Breast epithelium (tissue), 4 donors: ENCODE data around the gene CLN3. TPM values are rescaled to one million over a fixed set of nuclear protein-coding genes. Genes with fewer than 3 reads are reported as not detected.
"Not testable (repeated sequence)": the region's sequence is repeated elsewhere in the genome, so short reads cannot be mapped to it uniquely, and the experiment has no call there.

ENCODE experiments used
- DNase-seq, 2 donors: peaks; one replicate each; pipeline ENCODE4 v3.0.0-alpha.2; 2019; ENCODE audit warnings: low spot score in 2 of 2
- H3K27ac ChIP-seq, 2 donors: fragments of 200-600 bp; sonication (generic) in 1 of 2; one replicate each; pipeline ENCODE4 v1.5.1; 2016 to 2019; ENCODE audit warnings: mild to moderate bottlenecking in 1 of 2
- H3K27me3 ChIP-seq, 2 donors: fragments of 200-600 bp; sonication (generic) in 1 of 2; one replicate each; pipeline versions ENCODE4 v1.5.1 to v1.6.0; 2017 to 2019; ENCODE audit warnings: control low read depth in 1 of 2, mild to moderate bottlenecking in 1 of 2
- H3K36me3 ChIP-seq: fragments of 200-600 bp; one replicate; pipeline ENCODE4 v1.5.1; 2019
- H3K4me1 ChIP-seq, 2 donors: fragments of 200-600 bp; sonication (generic); one replicate each; pipeline ENCODE4 v1.5.1; 2016 to 2019; ENCODE audit warnings: control low read depth in 1 of 2
- H3K4me3 ChIP-seq, 3 donors: fragments of 200-600 bp; sonication (generic); 1 replicate in 2 of 3; 2 replicates in 1 of 3; pipeline ENCODE4 v1.5.1; 2016 to 2019; ENCODE audit warnings: mild to moderate bottlenecking in 3 of 3, moderate library complexity in 2 of 3
- H3K9me3 ChIP-seq, 2 donors: fragments of 200-600 bp; sonication (generic) in 1 of 2; one replicate each; pipeline ENCODE4 v1.5.1; 2016 to 2019; ENCODE audit warnings: control low read depth in 1 of 2
- POLR2A ChIP-seq: fragments of 450-650 bp; IDR thresholded peaks from one replicate; pipeline ENCODE4 v1.6.1; 2016; ENCODE audit warnings: antibody characterized with exemption, mild to moderate bottlenecking, moderate library complexity
- POLR2AphosphoS5 ChIP-seq, 3 donors: sonication (generic); formaldehyde crosslinking; IDR thresholded peaks; one replicate each; pipeline ENCODE4 v1.6.1; 2017; ENCODE audit warnings: antibody characterized with exemption in 3 of 3
- intact Hi-C: fragments of 100-400 bp; cut with DNase I; formaldehyde crosslinking; loops from one replicate; pipeline ENCODE4 v1.15.1; 2023; ENCODE audit warnings: low total_unique reads
- total RNA-seq, 3 donors: library from RNA; depleted of rRNA; stranded (reverse); fragments of >200 nt; gene quantifications; one replicate each; pipeline ENCODE4 v1.1.0, GENCODE V29; 2016
- TF ChIP-seq, protein P1 (sequence below), 3 donors: fragments of 450-650 bp; IDR thresholded peaks; one replicate each; pipeline ENCODE4 v1.5.1; 2016 to 2017; ENCODE audit warnings: antibody characterized with exemption in 3 of 3, mild to moderate bottlenecking in 3 of 3, moderate library complexity in 3 of 3

Gene CLN3
- total RNA-seq, 3 donors from 2014 or later, result 25.1 to 39.1 (median 38.7) TPM

DNA sequence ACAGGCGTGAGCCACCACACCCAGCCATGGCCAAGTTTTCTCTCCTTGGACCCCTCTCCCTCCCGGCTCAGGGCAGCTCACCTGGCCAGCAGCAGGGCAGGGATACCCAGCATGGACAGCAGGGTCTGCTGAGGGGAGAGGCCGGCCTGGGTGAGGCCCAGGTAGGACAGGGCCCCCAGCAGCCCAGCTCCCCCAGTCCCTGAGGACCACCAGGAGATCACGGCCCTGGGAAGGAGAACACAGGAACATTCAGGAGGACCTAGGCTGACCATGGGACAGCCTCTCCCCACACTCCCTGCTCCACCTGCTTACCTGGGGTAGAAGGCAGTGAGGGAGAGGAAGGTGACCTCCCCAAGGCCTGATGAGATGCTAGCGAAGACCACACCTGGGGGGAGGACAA is 5.6 kb downstream of the CLN3 start:
- Histone ChIP-seq H3K27ac (no peak overlapping the region), H3K9me3 (no peaks in the 10 kb centered on the region), H3K27me3 (no peaks in the 10 kb centered on the region), H3K4me1 (no peaks in the 10 kb centered on the region), H3K36me3 (no peaks in the 10 kb centered on the region), H3K4me3 (no peak overlapping the region)
- no peak for DNase-seq
- TF ChIP-seq POLR2AphosphoS5 (IDR thresholded peaks at IDR 0.05), result no peak
- intact Hi-C loops, result loop anchor here (10.0 kb wide), 1 partner anchor 139 kb away; no protein-coding TSS in a partner anchor

DNA sequence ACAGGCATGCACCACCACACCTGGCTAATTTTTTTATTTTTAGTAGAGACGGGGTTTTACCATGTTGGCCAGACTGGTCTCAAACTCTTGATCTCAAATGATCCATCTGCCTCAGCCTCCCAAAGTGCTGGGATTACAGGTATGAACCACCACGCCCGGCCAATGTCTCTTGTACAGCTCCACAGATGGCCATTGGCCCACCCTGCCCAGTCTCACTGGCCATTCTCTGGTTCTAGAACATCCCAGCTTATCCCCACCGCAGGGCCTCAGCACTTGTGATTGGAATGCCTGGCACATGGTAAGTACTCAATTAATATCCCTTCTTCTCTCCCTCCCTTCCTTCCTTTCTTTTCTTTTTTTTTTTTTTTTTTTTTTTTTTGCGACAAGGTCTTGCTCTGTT is 8.5 kb downstream of the CLN3 start:
- H3K4me1 ChIP-seq, DNase-seq, H3K36me3 ChIP-seq, H3K27ac ChIP-seq, H3K4me3 ChIP-seq, H3K9me3 ChIP-seq, H3K27me3 ChIP-seq: not testable (repeated sequence)
- intact Hi-C loops, result loop anchor here (10.0 kb wide), 1 partner anchor 141 kb away; no protein-coding TSS in a partner anchor

DNA sequence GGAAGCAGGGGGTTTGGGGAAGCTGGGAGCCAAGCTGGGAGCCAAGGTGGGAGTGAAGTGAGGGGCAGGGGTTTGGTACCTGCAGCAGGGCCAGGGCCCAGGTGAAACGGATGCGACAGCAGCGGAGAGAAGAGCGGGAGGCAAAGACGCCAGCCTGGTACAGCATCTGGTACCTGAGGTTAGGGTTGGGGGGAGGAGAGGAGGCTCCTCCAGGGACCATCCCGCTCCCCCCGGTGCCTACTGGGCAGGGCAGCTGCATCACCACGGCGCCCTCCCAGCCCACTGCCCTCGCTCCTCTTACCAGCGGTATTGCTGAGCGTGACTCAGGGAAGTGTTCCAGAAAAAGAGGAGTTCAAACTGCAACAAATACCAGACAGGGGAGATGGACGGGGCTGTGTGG is 9.8 kb downstream of the CLN3 start:
- no peak overlapping the region for H3K27ac ChIP-seq
- DNase-seq, result no peak
- no peak overlapping the region for H3K4me3 ChIP-seq
- TF ChIP-seq POLR2AphosphoS5 (IDR thresholded peaks at IDR 0.05) (no peak), POLR2A (no peak)
- TF ChIP-seq, protein P1, sequence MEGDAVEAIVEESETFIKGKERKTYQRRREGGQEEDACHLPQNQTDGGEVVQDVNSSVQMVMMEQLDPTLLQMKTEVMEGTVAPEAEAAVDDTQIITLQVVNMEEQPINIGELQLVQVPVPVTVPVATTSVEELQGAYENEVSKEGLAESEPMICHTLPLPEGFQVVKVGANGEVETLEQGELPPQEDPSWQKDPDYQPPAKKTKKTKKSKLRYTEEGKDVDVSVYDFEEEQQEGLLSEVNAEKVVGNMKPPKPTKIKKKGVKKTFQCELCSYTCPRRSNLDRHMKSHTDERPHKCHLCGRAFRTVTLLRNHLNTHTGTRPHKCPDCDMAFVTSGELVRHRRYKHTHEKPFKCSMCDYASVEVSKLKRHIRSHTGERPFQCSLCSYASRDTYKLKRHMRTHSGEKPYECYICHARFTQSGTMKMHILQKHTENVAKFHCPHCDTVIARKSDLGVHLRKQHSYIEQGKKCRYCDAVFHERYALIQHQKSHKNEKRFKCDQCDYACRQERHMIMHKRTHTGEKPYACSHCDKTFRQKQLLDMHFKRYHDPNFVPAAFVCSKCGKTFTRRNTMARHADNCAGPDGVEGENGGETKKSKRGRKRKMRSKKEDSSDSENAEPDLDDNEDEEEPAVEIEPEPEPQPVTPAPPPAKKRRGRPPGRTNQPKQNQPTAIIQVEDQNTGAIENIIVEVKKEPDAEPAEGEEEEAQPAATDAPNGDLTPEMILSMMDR (IDR thresholded peaks at IDR 0.05), result no peak
- H3K9me3 ChIP-seq, result no peaks in the 10 kb centered on the region
- intact Hi-C loops, result loop anchor here (10.0 kb wide), 1 partner anchor 143 kb away; no protein-coding TSS in a partner anchor
- H3K36me3 ChIP-seq, result no peaks in the 10 kb centered on the region
- H3K27me3 ChIP-seq, result no peaks in the 10 kb centered on the region
- H3K4me1 ChIP-seq, result no peaks in the 10 kb centered on the region

DNA sequence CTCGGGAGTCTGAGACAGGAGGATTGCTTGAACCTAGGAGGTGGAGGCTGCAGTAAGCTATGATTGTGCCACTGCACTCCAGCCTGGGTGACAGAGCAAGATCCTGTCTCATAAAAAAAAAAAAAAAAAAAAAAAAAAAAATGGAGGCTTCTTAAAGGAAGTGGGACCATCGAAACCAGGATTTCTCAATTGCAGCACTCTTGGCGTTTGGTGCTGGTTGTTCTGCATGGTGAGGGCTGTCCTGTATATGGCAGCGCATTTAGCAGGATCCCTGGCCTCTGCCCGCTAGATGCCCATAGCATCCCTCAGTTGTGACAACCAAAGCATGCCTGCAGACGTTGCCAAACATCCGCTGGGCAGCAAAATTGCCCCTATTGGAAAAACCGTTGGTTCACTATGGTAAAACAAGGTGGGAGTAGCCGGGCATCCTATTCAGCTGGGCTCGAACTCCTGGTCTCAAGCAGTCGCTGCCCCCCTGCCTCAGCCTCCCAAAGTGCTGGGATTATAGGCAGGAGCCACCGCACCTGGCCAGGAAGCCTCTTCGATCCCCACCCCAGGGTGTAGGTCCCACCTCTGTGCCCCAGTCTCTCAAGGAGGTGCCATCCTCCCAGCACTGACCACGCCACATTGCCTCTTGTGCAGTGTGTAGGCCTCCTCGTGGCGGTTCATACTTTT is 13.2 kb downstream of the CLN3 start:
- Histone ChIP-seq H3K4me1 (no peaks in the 10 kb centered on the region), H3K36me3 (no peaks in the 10 kb centered on the region), H3K27ac (no peak overlapping the region), H3K4me3 (no peak overlapping the region), H3K9me3 (no peaks in the 10 kb centered on the region), H3K27me3 (no peaks in the 10 kb centered on the region)
- DNase-seq, result no peak
- TF ChIP-seq POLR2AphosphoS5 (IDR thresholded peaks at IDR 0.05), result no peak
- TF ChIP-seq, protein P1 (IDR thresholded peaks at IDR 0.05), result no peak
- no peak for TF ChIP-seq POLR2A
- intact Hi-C loops, result no loop called here

DNA sequence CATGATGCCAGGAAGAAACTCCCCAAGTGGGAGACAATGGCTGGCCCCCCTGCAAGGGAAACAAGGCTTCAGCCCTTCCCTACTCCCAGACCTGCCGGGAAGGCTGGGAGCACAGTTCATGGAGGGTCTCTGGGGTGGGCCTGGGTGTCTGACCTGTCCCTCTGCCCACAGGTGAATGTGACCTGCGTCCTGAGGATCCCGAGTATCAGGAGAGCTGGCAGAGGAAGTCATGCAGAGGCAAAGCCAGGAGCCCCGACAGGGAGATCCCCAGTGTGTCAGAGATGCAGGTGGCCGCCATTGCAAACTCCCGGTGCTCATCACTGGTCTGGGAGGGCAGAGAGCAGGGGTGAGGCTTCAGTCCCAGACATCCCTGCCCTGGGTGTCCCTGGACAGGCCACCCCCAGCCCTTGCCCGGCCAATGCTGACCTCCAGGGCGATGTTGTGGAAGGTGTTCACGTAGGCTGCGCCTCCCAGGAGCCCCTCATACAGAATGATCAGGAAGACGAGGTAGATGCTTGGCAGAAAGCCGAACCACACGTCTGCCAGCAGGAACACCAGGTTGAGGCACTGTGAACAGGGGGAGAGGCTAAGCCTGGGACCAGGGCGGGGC is 14.5 kb downstream of the CLN3 start:
- intact Hi-C loops, result no loop called here
- no peaks in the 10 kb centered on the region for H3K36me3 ChIP-seq
- no peak for DNase-seq
- no peak overlapping the region for H3K27ac ChIP-seq
- no peak overlapping the region for H3K4me3 ChIP-seq
- H3K27me3 ChIP-seq, result no peaks in the 10 kb centered on the region
- TF ChIP-seq, protein P1 (IDR thresholded peaks at IDR 0.05), result no peak
- TF ChIP-seq POLR2AphosphoS5 (IDR thresholded peaks at IDR 0.05) (no peak), POLR2A (no peak)
- no peaks in the 10 kb centered on the region for H3K9me3 ChIP-seq
- no peaks in the 10 kb centered on the region for H3K4me1 ChIP-seq

DNA sequence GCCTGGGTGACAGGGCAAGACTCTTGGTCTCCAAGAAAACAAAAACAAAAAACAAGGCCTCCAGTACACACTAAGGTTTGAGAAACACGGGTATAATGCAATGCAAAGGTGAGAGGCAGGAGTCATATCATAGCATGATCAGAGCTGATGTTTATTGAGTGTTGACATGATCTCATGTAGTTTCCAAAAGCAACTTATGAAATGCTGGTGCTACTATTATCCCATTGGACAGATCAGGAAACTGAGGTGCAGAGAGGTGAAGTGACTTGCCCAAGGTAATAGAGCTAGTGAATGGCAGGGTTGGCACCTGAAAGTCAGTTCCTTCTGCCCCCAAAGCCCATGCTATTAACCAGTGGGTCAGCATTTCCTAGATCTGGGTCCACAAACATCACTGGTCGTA is 16.7 kb downstream of the CLN3 start:
- Histone ChIP-seq H3K4me3 (no peak overlapping the region), H3K27me3 (no peaks in the 10 kb centered on the region), H3K4me1 (no peaks in the 10 kb centered on the region), H3K9me3 (no peaks in the 10 kb centered on the region), H3K27ac (no peak overlapping the region), H3K36me3 (no peaks in the 10 kb centered on the region)
- intact Hi-C loops, result no loop called here
- TF ChIP-seq POLR2AphosphoS5 (IDR thresholded peaks at IDR 0.05), result no peak
- TF ChIP-seq POLR2A, result no peak
- TF ChIP-seq, protein P1 (IDR thresholded peaks at IDR 0.05), result no peak
- no peak for DNase-seq
